ENCODE data around the gene CST1.
"Not testable (repeated sequence)": the region's sequence is repeated elsewhere in the genome, so short reads cannot be mapped to it uniquely, and the experiment has no call there.

CST1 gene

DNA sequence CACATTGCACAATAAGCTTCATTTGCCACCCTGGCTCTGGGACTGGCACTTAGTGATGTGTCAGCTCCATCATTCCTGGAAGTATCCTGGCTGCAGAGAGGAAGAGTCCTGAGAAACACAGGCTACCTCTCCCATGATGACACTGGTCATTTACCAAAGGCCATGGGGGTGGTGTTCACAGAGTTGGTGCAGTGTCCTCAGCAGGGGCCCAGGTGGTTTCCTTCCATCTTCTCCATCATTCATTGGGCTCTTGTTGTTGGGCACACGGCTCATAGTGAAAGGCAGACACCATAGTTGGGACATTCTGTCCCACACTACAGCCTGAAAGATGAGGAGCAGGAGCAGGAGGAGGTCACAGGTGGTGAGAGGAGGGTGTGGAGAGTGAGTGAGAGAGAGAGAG is 15.8 kb upstream of the CST1 start:
- TF ChIP-seq EZH2 (IDR thresholded peaks at IDR 0.05; ENCODE audit: borderline replicate concordance, low read depth, low read length, severe bottlenecking): no peak
- TF ChIP-seq CTCF (IDR thresholded peaks at IDR 0.05; ENCODE audit: borderline replicate concordance, extremely low read depth, low read length, poor library complexity, severe bottlenecking): no peak

DNA sequence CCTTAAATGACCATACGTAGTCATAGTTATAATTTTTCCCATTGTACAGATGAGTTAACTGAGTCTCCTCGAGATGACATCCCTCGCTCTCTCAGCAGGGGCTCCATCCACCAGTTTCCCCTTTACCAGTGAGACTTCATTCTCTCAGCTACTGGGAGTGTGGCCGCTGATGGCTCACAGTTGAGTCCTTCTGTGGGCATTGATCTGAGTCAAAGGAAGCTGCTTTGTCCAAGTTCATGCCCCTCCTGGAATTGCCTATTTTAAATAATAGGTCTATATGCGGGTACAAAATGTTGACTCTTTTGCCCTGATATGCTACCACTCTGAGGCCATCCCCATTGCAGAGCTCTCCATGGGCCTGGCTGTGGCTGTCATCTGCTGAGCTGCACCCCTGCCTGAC is 14.8 kb upstream of the CST1 start:
- Histone ChIP-seq H3K9ac (ENCODE audit: low read depth, low read length) (no peak overlapping the region), H2AFZ (ENCODE audit: low read depth, low read length) (no peak overlapping the region), H3K27ac (ENCODE audit: low read length) (no peak overlapping the region), H3K9me3 (ENCODE audit: insufficient read depth, low read length, severe bottlenecking) (no peaks in the 10 kb centered on the region), H3K4me3 (ENCODE audit: low read depth in 1 of 2, low read length in 2 of 2) (no peak overlapping the region), H3K4me2 (ENCODE audit: insufficient read depth, low read length) (no peak overlapping the region), H3K27me3 (ENCODE audit: insufficient read depth, low read length, poor library complexity) (peaks cover under 1% of the 10 kb centered on the region), H3K4me1 (ENCODE audit: insufficient read depth, low read length) (no peaks in the 10 kb centered on the region), H3K79me2 (ENCODE audit: insufficient read depth, low read length) (no peaks in the 10 kb centered on the region), H3K36me3 (ENCODE audit: insufficient read depth, low read length) (no peaks in the 10 kb centered on the region), H4K20me1 (ENCODE audit: insufficient read depth, low read length) (no peaks in the 10 kb centered on the region)
- DNase-seq (no peak), ATAC-seq (ENCODE audit: insufficient read depth, low read depth) (no peak)
- TF ChIP-seq CTCF (IDR thresholded peaks at IDR 0.05; ENCODE audit: borderline replicate concordance, extremely low read depth, low read length, poor library complexity, severe bottlenecking) (no peak), EZH2 (IDR thresholded peaks at IDR 0.05; ENCODE audit: borderline replicate concordance, low read depth, low read length, severe bottlenecking) (no peak)

More for the DNA sequence above, 15.8 kb upstream of the CST1 start:
- no peaks in the 10 kb centered on the region for H3K79me2 ChIP-seq (ENCODE audit: insufficient read depth, low read length)
- DNase-seq: no peak
- no peak overlapping the region for H3K27ac ChIP-seq (ENCODE audit: low read length)
- no peak for ATAC-seq (ENCODE audit: insufficient read depth, low read depth)
- H4K20me1 ChIP-seq (ENCODE audit: insufficient read depth, low read length): no peaks in the 10 kb centered on the region
- no peak overlapping the region for H3K9ac ChIP-seq (ENCODE audit: low read depth, low read length)
- no peaks in the 10 kb centered on the region for H3K9me3 ChIP-seq (ENCODE audit: insufficient read depth, low read length, severe bottlenecking)
- no peaks in the 10 kb centered on the region for H3K36me3 ChIP-seq (ENCODE audit: insufficient read depth, low read length)
- no peaks in the 10 kb centered on the region for H3K4me1 ChIP-seq (ENCODE audit: insufficient read depth, low read length)
- H3K4me2 ChIP-seq (ENCODE audit: insufficient read depth, low read length): no peak overlapping the region
- H2AFZ ChIP-seq (ENCODE audit: low read depth, low read length): no peak overlapping the region
- H3K4me3 ChIP-seq (ENCODE audit: low read depth in 1 of 2, low read length in 2 of 2): no peak overlapping the region
- H3K27me3 ChIP-seq (ENCODE audit: insufficient read depth, low read length, poor library complexity): no peaks in the 10 kb centered on the region

- H3K27me3 ChIP-seq (ENCODE audit: insufficient read depth, low read length, poor library complexity); ATAC-seq (ENCODE audit: insufficient read depth, low read depth); H3K9ac ChIP-seq (ENCODE audit: low read depth, low read length); H3K9me3 ChIP-seq (ENCODE audit: insufficient read depth, low read length, severe bottlenecking); H3K4me3 ChIP-seq (ENCODE audit: low read depth in 1 of 2, low read length in 2 of 2); H4K20me1 ChIP-seq (ENCODE audit: insufficient read depth, low read length); H3K27ac ChIP-seq (ENCODE audit: low read length); DNase-seq; H2AFZ ChIP-seq (ENCODE audit: low read depth, low read length); H3K4me1 ChIP-seq (ENCODE audit: insufficient read depth, low read length); H3K79me2 ChIP-seq (ENCODE audit: insufficient read depth, low read length); H3K4me2 ChIP-seq (ENCODE audit: insufficient read depth, low read length); H3K36me3 ChIP-seq (ENCODE audit: insufficient read depth, low read length): not testable (repeated sequence)
Measured at GRCh38 chr20:23764630-23765029, 13.9 kb upstream of the CST1 start.

GRCh38 chr20:23763345-23763744 is 12.6 kb upstream of the CST1 start:
- H3K4me2 ChIP-seq (ENCODE audit: insufficient read depth, low read length): no peak overlapping the region
- H3K4me1 ChIP-seq (ENCODE audit: insufficient read depth, low read length): no peaks in the 10 kb centered on the region
- H3K27ac ChIP-seq (ENCODE audit: low read length): no peak overlapping the region
- no peaks in the 10 kb centered on the region for H3K36me3 ChIP-seq (ENCODE audit: insufficient read depth, low read length)
- no peak overlapping the region for H2AFZ ChIP-seq (ENCODE audit: low read depth, low read length)
- no peaks in the 10 kb centered on the region for H3K9me3 ChIP-seq (ENCODE audit: insufficient read depth, low read length, severe bottlenecking)
- H3K27me3 ChIP-seq (ENCODE audit: insufficient read depth, low read length, poor library complexity): peaks cover 9% of the 10 kb centered on the region
- H4K20me1 ChIP-seq (ENCODE audit: insufficient read depth, low read length): no peaks in the 10 kb centered on the region
- TF ChIP-seq CTCF (IDR thresholded peaks at IDR 0.05; ENCODE audit: borderline replicate concordance, extremely low read depth, low read length, poor library complexity, severe bottlenecking) (no peak), EZH2 (IDR thresholded peaks at IDR 0.05; ENCODE audit: borderline replicate concordance, low read depth, low read length, severe bottlenecking) (no peak)
- no peak overlapping the region for H3K4me3 ChIP-seq (ENCODE audit: low read depth in 1 of 2, low read length in 2 of 2)
- no peak for ATAC-seq (ENCODE audit: insufficient read depth, low read depth)
- DNase-seq: no peak
- no peak overlapping the region for H3K9ac ChIP-seq (ENCODE audit: low read depth, low read length)
- no peaks in the 10 kb centered on the region for H3K79me2 ChIP-seq (ENCODE audit: insufficient read depth, low read length)
